Activated naive CD8-positive, alpha-beta T cell treated with anti-CD3 and anti-CD28 coated beads, Interleukin-2, amount 50 U/mL, for 16 hours (primary cell): ENCODE data around the gene TNIK.

Experiments used
- DNase-seq: peaks from one replicate; pipeline ENCODE4 v3.0.0-alpha.2; 2020; ENCODE audit warnings: low read depth, low spot score

The TNIK gene

GRCh38 chr3:171044835-171045793 is 415.1 kb downstream of the TNIK start:
- no peak for DNase-seq

- no peak for DNase-seq
Measured at GRCh38 chr3:171044384-171044783, 415.8 kb downstream of the TNIK start.

- DNase-seq = no peak
Measured at GRCh38 chr3:171039674-171040073, 420.5 kb downstream of the TNIK start.

GRCh38 chr3:171038342-171038741 is 421.9 kb downstream of the TNIK start:
- DNase-seq = no peak

GRCh38 chr3:171028779-171029232 is 431.4 kb downstream of the TNIK start:
- no peak for DNase-seq

GRCh38 chr3:171028025-171028778 is 432.0 kb downstream of the TNIK start:
- no peak for DNase-seq

- DNase-seq = no peak
Measured at GRCh38 chr3:171026597-171027293, 433.5 kb downstream of the TNIK start, which contains the start of gene SLC2A2. TSS of gene SLC2A2 (minus strand) at chr3:171026720. CDS start at chr3:171026670, 50 bp downstream.

- DNase-seq = no peak
Measured at GRCh38 chr3:171023566-171023965, 436.6 kb downstream of the TNIK start.

GRCh38 chr3:171021377-171021776 is 438.8 kb downstream of the TNIK start:
- DNase-seq = no peak

GRCh38 chr3:171018156-171018935 is 441.9 kb downstream of the TNIK start:
- DNase-seq = no peak

GRCh38 chr3:171013822-171014748 is 446.1 kb downstream of the TNIK start:
- no peak for DNase-seq

- DNase-seq = no peak
Measured at GRCh38 chr3:171011873-171012336, 448.3 kb downstream of the TNIK start.
